HCT116 (cell line): ENCODE data around the gene CCR6. TPM values are rescaled to one million over a fixed set of nuclear protein-coding genes. Genes with fewer than 3 reads are reported as not detected.

Experiments
- ATAC-seq: fragments of 200-7000 bp; cut with Tn5 transposase; 2 replicates; pipeline ENCODE4 v1.9.1; 2020; ENCODE audit warnings: mild to moderate bottlenecking, moderate library complexity
- BruUV-seq: library from RNA; stranded (reverse); fragments of 400-500 nt; replicated peaks from 2 replicates; lab custom pipeline; 2021; lab: Mats Ljungman, UMichigan
- CTCF ChIA-PET: fragments of 300-600 bp; sonication (Branson Sonifier 250); formaldehyde crosslinking; loops from one replicate; lab custom pipeline; 2021; ENCODE audit warnings: antibody characterized with exemption; lab: Charles Lee
- POLR2A ChIA-PET: fragments of 300-600, 350-600 bp; sonication (Branson Sonifier 250); formaldehyde crosslinking; loops from one replicate; lab custom pipeline; 2021; ENCODE audit warnings: antibody characterized with exemption; lab: Charles Lee
- RAD21 ChIA-PET, 2 experiments: fragments of 300-600 bp; sonication (Branson Sonifier 250); formaldehyde crosslinking; loops; one replicate each; lab custom pipeline; 2023; ENCODE audit warnings: low total read pairs in 2 of 2; ENCODE audit not compliant: uncharacterized antibody in 2 of 2, unreplicated experiment in 2 of 2, low non-redundant PET in 1 of 2; lab: Charles Lee
- DNase-seq: peaks from one replicate; pipeline ENCODE4 v3.0.0-alpha.2; 2010; ENCODE audit warnings: low read depth, low spot score
- H2AFZ ChIP-seq: fragments of 200-600 bp; shearing (Covaris generic), sonication (generic); 2 replicates; pipeline ENCODE4 v1.6.1; 2017; ENCODE audit warnings: low read depth, mixed run types, mixed read lengths, antibody characterized with exemption, low read length; ENCODE audit not compliant: poor library complexity, severe bottlenecking
- H3K27ac ChIP-seq: 2 replicates; pipeline ENCODE4 v1.5.1; 2012; ENCODE audit warnings: low read depth, low read length
- H3K27me3 ChIP-seq: fragments of 200-600 bp; sonication (generic); 2 replicates; pipeline ENCODE4 v1.6.1; 2016; ENCODE audit warnings: mixed run types, low read length, mixed read lengths; ENCODE audit not compliant: insufficient read depth
- H3K36me3 ChIP-seq, 2 experiments: fragments of 200-500 bp in 1 of 2; fragments of 200-600 bp in 1 of 2; sonication (Bioruptor generic) in 1 of 2; sonication (generic) in 1 of 2; 2 replicates each; pipeline versions ENCODE4 v1.5.1 to v1.6.1; 2014 to 2016; ENCODE audit warnings: low read length in 2 of 2, inconsistent platforms in 1 of 2, mixed read lengths in 1 of 2, mixed run types in 1 of 2; ENCODE audit not compliant: insufficient read depth in 2 of 2, control insufficient read depth in 1 of 2
- H3K4me1 ChIP-seq, 2 experiments: fragments of 200-600 bp in 1 of 2; sonication (generic) in 1 of 2; 2 replicates each; pipeline versions ENCODE4 v1.5.1 to v1.6.1; 2012 to 2017; ENCODE audit warnings: low read length in 2 of 2, inconsistent platforms in 1 of 2, mild to moderate bottlenecking in 1 of 2, mixed read lengths in 1 of 2, mixed run types in 1 of 2, moderate library complexity in 1 of 2; ENCODE audit not compliant: insufficient read depth in 2 of 2, control insufficient read depth in 1 of 2
- H3K4me2 ChIP-seq: fragments of 200-600 bp; sonication (generic); 2 replicates; pipeline ENCODE4 v1.6.1; 2017; ENCODE audit warnings: mixed run types, low read length, mixed read lengths
- H3K4me3 ChIP-seq, 2 experiments: fragments of 200-600 bp in 1 of 2; sonication (generic) in 1 of 2; replicated peaks in 1 of 2; 2 replicates each; pipeline ENCODE4 v1.5.1; 2011 to 2016; ENCODE audit warnings: low read length in 2 of 2, control low read depth in 1 of 2, low read depth in 1 of 2, mild to moderate bottlenecking in 1 of 2, mixed read lengths in 1 of 2, mixed run types in 1 of 2
- H3K79me2 ChIP-seq: fragments of 200-600 bp; sonication (generic); 2 replicates; pipeline ENCODE4 v1.6.1; 2017; ENCODE audit warnings: mild to moderate bottlenecking, mixed run types, low read length, moderate library complexity, mixed read lengths; ENCODE audit not compliant: insufficient read depth
- H3K9ac ChIP-seq: fragments of 200-600 bp; sonication (generic); 2 replicates; pipeline ENCODE4 v1.6.1; 2016; ENCODE audit warnings: low read length, mixed read lengths
- H3K9me2 ChIP-seq: fragments of 200-600 bp; sonication (generic), shearing (Covaris generic); 2 replicates; pipeline ENCODE4 v1.6.1; 2017; ENCODE audit warnings: mixed run types, mild to moderate bottlenecking, moderate library complexity; ENCODE audit not compliant: insufficient read depth
- H3K9me3 ChIP-seq, 2 experiments: fragments of 200-500 bp in 1 of 2; fragments of 200-600 bp in 1 of 2; sonication (Bioruptor generic) in 1 of 2; sonication (generic) in 1 of 2; 2 replicates each; pipeline ENCODE4 v1.6.1; 2014 to 2017; ENCODE audit warnings: low read length in 2 of 2, mixed read lengths in 2 of 2, inconsistent platforms in 1 of 2, low read depth in 1 of 2, mild to moderate bottlenecking in 1 of 2, mixed run types in 1 of 2, moderate library complexity in 1 of 2; ENCODE audit not compliant: control insufficient read depth in 1 of 2, insufficient read depth in 1 of 2
- H4K20me1 ChIP-seq: fragments of 200-600 bp; sonication (generic), shearing (Covaris generic); 2 replicates; pipeline ENCODE4 v1.6.1; 2017; ENCODE audit warnings: mixed run types, mild to moderate bottlenecking, moderate library complexity; ENCODE audit not compliant: insufficient read depth
- CBX3 ChIP-seq: IDR thresholded peaks from 2 replicates; pipeline ENCODE4 v1.6.1; 2012; ENCODE audit warnings: low read depth
- CEBPB ChIP-seq: IDR thresholded peaks from 2 replicates; pipeline ENCODE4 v1.6.1; 2012; ENCODE audit warnings: low read depth
- EGR1 ChIP-seq: IDR thresholded peaks from 2 replicates; pipeline ENCODE4 v1.6.1; 2012; ENCODE audit warnings: low read depth
- ELF1 ChIP-seq: IDR thresholded peaks from 2 replicates; pipeline ENCODE4 v1.6.1; 2012; ENCODE audit warnings: low read depth, borderline replicate concordance
- EZH2 ChIP-seq: fragments of 200-600 bp; sonication (generic); IDR thresholded peaks from 2 replicates; pipeline ENCODE4 v1.6.1; 2017; ENCODE audit warnings: antibody characterized with exemption, mixed run types
- FOSL1 ChIP-seq: IDR thresholded peaks from 2 replicates; pipeline ENCODE4 v1.6.1; 2012; ENCODE audit warnings: low read depth
- POLR2A ChIP-seq: IDR thresholded peaks from 2 replicates; pipeline ENCODE4 v1.7.0; 2011; ENCODE audit warnings: borderline replicate concordance; ENCODE audit not compliant: insufficient read depth, insufficient read length; ENCODE audit errors: extremely low read depth
- RAD21 ChIP-seq: IDR thresholded peaks from 2 replicates; pipeline ENCODE4 v1.6.1; 2012; ENCODE audit warnings: low read depth, mild to moderate bottlenecking
- SIN3A ChIP-seq: IDR thresholded peaks from 2 replicates; pipeline ENCODE4 v1.6.1; 2012; ENCODE audit warnings: low read depth
- YY1 ChIP-seq: IDR thresholded peaks from 2 replicates; pipeline ENCODE4 v1.6.1; 2011; ENCODE audit warnings: low read length, low read depth, moderate library complexity, mild to moderate bottlenecking; ENCODE audit not compliant: insufficient replicate concordance; ENCODE audit errors: extremely low read depth
- ZNF274 ChIP-seq: fragments of 200-500 bp; sonication (Bioruptor generic); IDR thresholded peaks from 2 replicates; pipeline ENCODE4 v1.6.1; 2014; ENCODE audit warnings: mild to moderate bottlenecking, low read depth, low read length, inconsistent platforms
- intact Hi-C: fragments of 100-400 bp; cut with micrococcal nuclease; formaldehyde crosslinking; loops from 2 replicates; pipeline ENCODE4 v1.10.0; 2022
- total RNA-seq: library from RNA; stranded (reverse); gene quantifications from one replicate; pipeline ENCODE4 v1.2.1, GENCODE V29; 2021; ENCODE audit not compliant: unreplicated experiment
- TF ChIP-seq, protein P1 (sequence below): IDR thresholded peaks from 2 replicates; pipeline ENCODE4 v1.6.1; 2012
- TF ChIP-seq, protein P2 (sequence below): IDR thresholded peaks from 2 replicates; pipeline ENCODE4 v1.6.1; 2012
- TF ChIP-seq, protein P3 (sequence below): IDR thresholded peaks from 2 replicates; pipeline ENCODE4 v1.6.1; 2012; ENCODE audit warnings: low read depth

Gene CCR6
- total RNA-seq, 1 experiment from 2014 or later, result not detected

DNA sequence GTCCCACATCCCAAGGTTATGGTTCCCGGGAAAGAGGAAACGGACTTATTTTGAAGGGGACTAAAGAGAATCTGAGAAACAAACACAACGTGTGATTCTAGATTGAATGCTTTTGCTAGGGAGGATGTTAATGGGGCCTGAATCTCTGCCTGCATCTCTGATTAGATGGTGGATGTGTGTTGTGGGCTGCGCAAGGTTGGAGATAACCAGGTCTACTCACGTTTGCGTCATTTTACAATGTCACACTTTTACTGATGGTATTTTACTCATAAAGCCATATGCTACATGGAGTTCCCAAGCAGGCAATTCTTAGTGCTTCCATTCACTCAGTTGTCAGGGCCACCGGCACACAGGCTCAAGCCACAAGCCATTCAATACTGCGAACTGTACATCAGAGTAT is 23.2 kb upstream of the CCR6 start:
- POLR2A ChIA-PET, result no interaction called here
- TF ChIP-seq YY1, result no peak
- TF ChIP-seq RAD21, result no peak
- no peak for TF ChIP-seq POLR2A
- no peak for TF ChIP-seq CBX3
- TF ChIP-seq ELF1, result no peak
- TF ChIP-seq ZNF274, result no peak
- TF ChIP-seq, protein P1, sequence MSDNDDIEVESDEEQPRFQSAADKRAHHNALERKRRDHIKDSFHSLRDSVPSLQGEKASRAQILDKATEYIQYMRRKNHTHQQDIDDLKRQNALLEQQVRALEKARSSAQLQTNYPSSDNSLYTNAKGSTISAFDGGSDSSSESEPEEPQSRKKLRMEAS, result no peak
- TF ChIP-seq CEBPB, result no peak
- TF ChIP-seq EZH2, result no peak
- TF ChIP-seq SIN3A, result no peak
- no peak for TF ChIP-seq FOSL1
- TF ChIP-seq, protein P2, sequence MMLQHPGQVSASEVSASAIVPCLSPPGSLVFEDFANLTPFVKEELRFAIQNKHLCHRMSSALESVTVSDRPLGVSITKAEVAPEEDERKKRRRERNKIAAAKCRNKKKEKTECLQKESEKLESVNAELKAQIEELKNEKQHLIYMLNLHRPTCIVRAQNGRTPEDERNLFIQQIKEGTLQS, result no peak
- TF ChIP-seq, protein P3, sequence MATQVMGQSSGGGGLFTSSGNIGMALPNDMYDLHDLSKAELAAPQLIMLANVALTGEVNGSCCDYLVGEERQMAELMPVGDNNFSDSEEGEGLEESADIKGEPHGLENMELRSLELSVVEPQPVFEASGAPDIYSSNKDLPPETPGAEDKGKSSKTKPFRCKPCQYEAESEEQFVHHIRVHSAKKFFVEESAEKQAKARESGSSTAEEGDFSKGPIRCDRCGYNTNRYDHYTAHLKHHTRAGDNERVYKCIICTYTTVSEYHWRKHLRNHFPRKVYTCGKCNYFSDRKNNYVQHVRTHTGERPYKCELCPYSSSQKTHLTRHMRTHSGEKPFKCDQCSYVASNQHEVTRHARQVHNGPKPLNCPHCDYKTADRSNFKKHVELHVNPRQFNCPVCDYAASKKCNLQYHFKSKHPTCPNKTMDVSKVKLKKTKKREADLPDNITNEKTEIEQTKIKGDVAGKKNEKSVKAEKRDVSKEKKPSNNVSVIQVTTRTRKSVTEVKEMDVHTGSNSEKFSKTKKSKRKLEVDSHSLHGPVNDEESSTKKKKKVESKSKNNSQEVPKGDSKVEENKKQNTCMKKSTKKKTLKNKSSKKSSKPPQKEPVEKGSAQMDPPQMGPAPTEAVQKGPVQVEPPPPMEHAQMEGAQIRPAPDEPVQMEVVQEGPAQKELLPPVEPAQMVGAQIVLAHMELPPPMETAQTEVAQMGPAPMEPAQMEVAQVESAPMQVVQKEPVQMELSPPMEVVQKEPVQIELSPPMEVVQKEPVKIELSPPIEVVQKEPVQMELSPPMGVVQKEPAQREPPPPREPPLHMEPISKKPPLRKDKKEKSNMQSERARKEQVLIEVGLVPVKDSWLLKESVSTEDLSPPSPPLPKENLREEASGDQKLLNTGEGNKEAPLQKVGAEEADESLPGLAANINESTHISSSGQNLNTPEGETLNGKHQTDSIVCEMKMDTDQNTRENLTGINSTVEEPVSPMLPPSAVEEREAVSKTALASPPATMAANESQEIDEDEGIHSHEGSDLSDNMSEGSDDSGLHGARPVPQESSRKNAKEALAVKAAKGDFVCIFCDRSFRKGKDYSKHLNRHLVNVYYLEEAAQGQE, result no peak
- no peak for TF ChIP-seq EGR1
- CTCF ChIA-PET, result no interaction called here
- DNase-seq (no peak), ATAC-seq (no peak)
- Histone ChIP-seq H3K9ac (no peak overlapping the region), H4K20me1 (no peaks in the 10 kb centered on the region), H3K4me2 (no peak overlapping the region), H3K36me3 (no peaks in the 10 kb centered on the region), H3K4me3 (no peak overlapping the region), H3K4me1 (no peaks in the 10 kb centered on the region), H3K79me2 (no peaks in the 10 kb centered on the region), H3K9me2 (no peaks in the 10 kb centered on the region), H3K27ac (no peak overlapping the region), H3K27me3 (no peaks in the 10 kb centered on the region), H3K9me3 (no peaks in the 10 kb centered on the region), H2AFZ (no peak overlapping the region)
- BruUV-seq, result no TSS peak
- intact Hi-C loops, result no loop called here
- RAD21 ChIA-PET, result no interaction called here
